Measurements from ENCODE around the gene CAPN9. TPM values are rescaled to one million over a fixed set of nuclear protein-coding genes. Genes with fewer than 3 reads are reported as not detected.
A peak's percentile ranks its signal among the peaks of the same experiment; 100 is the strongest.

CAPN9 gene
- total RNA-seq, 1 donor from 2014 or later = 0.78 TPM

DNA sequence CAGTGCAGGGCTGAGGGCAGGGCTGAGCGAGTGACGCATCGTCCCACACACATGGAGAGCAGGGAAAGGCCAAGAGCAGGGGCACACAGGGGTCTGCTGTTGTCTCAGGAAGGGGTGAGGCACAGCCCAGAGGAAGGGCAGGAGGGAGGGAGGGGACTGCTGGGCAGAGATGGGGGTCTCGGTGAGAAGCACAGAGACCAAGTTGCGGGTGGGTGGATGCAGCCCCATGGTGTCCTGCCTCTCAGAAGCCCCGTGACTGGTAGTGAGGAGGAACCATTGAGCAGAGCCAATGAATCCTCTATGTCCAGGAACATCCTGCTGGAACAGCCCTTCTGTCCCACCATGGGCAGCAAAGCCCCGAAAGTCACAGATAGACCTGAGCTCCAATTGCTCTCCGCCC is 103.4 kb downstream of the CAPN9 start:
- no peak for DNase-seq (ENCODE audit: low spot score in 2 of 2, unreplicated experiment in 2 of 2)
- peaks cover 4% of the 10 kb centered on the region for H3K9me3 Mint-ChIP-seq
- H3K4me1 Mint-ChIP-seq = peaks cover 57% of the 10 kb centered on the region
- no peak overlapping the region for H3K4me3 Mint-ChIP-seq
- TF ChIP-seq, protein P1, sequence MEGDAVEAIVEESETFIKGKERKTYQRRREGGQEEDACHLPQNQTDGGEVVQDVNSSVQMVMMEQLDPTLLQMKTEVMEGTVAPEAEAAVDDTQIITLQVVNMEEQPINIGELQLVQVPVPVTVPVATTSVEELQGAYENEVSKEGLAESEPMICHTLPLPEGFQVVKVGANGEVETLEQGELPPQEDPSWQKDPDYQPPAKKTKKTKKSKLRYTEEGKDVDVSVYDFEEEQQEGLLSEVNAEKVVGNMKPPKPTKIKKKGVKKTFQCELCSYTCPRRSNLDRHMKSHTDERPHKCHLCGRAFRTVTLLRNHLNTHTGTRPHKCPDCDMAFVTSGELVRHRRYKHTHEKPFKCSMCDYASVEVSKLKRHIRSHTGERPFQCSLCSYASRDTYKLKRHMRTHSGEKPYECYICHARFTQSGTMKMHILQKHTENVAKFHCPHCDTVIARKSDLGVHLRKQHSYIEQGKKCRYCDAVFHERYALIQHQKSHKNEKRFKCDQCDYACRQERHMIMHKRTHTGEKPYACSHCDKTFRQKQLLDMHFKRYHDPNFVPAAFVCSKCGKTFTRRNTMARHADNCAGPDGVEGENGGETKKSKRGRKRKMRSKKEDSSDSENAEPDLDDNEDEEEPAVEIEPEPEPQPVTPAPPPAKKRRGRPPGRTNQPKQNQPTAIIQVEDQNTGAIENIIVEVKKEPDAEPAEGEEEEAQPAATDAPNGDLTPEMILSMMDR (IDR thresholded peaks at IDR 0.05; ENCODE audit: unreplicated experiment) = no peak
- peak overlapping the region; percentile 96 for H3K27ac Mint-ChIP-seq
- H3K27me3 Mint-ChIP-seq (ENCODE audit: low read depth) = no peaks in the 10 kb centered on the region
- peaks cover 38% of the 10 kb centered on the region for H3K36me3 Mint-ChIP-seq

DNA sequence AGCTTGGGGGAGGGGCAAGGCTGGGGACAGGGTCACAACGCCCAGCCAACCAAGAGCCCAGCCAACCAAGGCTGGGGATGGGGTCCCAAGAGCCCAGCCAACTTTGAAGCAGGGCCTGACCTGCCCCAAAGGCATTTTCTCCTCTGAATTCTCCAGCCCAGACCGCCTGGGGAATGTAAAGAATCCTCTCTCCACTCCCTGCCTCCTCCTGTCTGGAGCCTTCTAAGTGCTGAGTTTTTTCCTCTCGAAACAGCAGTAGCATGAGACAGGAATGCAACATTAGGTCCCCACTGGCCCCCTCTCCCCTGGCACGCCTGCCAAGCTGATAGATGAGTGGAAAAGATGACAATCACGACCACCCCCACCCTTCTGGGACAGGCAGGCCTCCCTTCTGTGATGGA is 104.1 kb downstream of the CAPN9 start:
- Mint-ChIP-seq H3K36me3 (peaks cover 39% of the 10 kb centered on the region), H3K9me3 (peaks cover 4% of the 10 kb centered on the region), H3K27ac (peak overlapping the region; percentile 96), H3K4me1 (peaks cover 65% of the 10 kb centered on the region), H3K4me3 (no peak overlapping the region), H3K27me3 (ENCODE audit: low read depth) (no peaks in the 10 kb centered on the region)
- peak in 1 of 2 experiments; percentile 63 for DNase-seq (ENCODE audit: low spot score in 2 of 2, unreplicated experiment in 2 of 2)
- TF ChIP-seq, protein P1 (IDR thresholded peaks at IDR 0.05; ENCODE audit: unreplicated experiment) = no peak

Other genes with a start within 250 kb of the CAPN9 start
- 22.4 to 23.6 TPM (median 23.0 TPM) in 3 replicates for gene COG2, start 104.9 kb upstream of the CAPN9 start, total RNA-seq
- gene AGT, start 33.3 kb upstream of the CAPN9 start, total RNA-seq = 1.1 to 1.9 TPM (median 1.5 TPM) in 3 replicates
- gene C1orf198, start 121.1 kb downstream of the CAPN9 start, total RNA-seq = 143 to 151 TPM (median 149 TPM) in 3 replicates
- 15.5 to 16.2 TPM (median 15.6 TPM) in 3 replicates for gene TTC13, start 231.5 kb downstream of the CAPN9 start, total RNA-seq
- gene ARV1, start 231.7 kb downstream of the CAPN9 start, total RNA-seq = 10.2 to 11.0 TPM (median 10.6 TPM) in 3 replicates